MM.1S (cell line): Measurements from ENCODE around the gene ENOX1.

Source experiments
- EZH2 ChIP-seq: fragments of 300-600 bp; sonication (generic); optimal IDR thresholded peaks from 2 replicates; pipeline ENCODE3; 2017; ENCODE audit warnings: low read depth, mild to moderate bottlenecking, antibody characterized with exemption, low read length, mixed read lengths
- EZH2phosphoT487 ChIP-seq: fragments of 300-600 bp; sonication (generic); IDR thresholded peaks from 2 replicates; pipeline ENCODE4 v1.6.1; 2018; ENCODE audit warnings: antibody characterized with exemption, low read length
- TF ChIP-seq, protein P1 (sequence below): fragments of 300-600 bp; sonication (generic); IDR thresholded peaks from 2 replicates; pipeline ENCODE4 v1.5.1; 2016; ENCODE audit warnings: antibody characterized with exemption, low read length, mixed read lengths

GRCh38 chr13:43295825-43296564, 490.8 kb downstream of the ENOX1 start:
- TF ChIP-seq, protein P1, sequence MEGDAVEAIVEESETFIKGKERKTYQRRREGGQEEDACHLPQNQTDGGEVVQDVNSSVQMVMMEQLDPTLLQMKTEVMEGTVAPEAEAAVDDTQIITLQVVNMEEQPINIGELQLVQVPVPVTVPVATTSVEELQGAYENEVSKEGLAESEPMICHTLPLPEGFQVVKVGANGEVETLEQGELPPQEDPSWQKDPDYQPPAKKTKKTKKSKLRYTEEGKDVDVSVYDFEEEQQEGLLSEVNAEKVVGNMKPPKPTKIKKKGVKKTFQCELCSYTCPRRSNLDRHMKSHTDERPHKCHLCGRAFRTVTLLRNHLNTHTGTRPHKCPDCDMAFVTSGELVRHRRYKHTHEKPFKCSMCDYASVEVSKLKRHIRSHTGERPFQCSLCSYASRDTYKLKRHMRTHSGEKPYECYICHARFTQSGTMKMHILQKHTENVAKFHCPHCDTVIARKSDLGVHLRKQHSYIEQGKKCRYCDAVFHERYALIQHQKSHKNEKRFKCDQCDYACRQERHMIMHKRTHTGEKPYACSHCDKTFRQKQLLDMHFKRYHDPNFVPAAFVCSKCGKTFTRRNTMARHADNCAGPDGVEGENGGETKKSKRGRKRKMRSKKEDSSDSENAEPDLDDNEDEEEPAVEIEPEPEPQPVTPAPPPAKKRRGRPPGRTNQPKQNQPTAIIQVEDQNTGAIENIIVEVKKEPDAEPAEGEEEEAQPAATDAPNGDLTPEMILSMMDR: no peak
- TF ChIP-seq EZH2 (no peak), EZH2phosphoT487 (no peak)
